Measurements from ENCODE around the gene WAC.

WAC gene

GRCh38 chr10:28566458-28567015 lies 33.6 kb downstream of the WAC start:
- no peaks in the 10 kb centered on the region for H3F3A ChIP-seq (ENCODE audit: insufficient read depth, low read length)
- peaks cover 9% of the 10 kb centered on the region for H4K20me1 ChIP-seq (ENCODE audit: insufficient read depth, low read length)

GRCh38 chr10:28569506-28570159 lies 36.7 kb downstream of the WAC start:
- H3K9me3 ChIP-seq (ENCODE audit: low read length): no peaks in the 10 kb centered on the region
- peaks cover 13% of the 10 kb centered on the region for H4K20me1 ChIP-seq (ENCODE audit: insufficient read depth, low read length)

More at GRCh38 chr10:28566458-28567015, 33.6 kb downstream of the WAC start:
- TF ChIP-seq, protein P1, sequence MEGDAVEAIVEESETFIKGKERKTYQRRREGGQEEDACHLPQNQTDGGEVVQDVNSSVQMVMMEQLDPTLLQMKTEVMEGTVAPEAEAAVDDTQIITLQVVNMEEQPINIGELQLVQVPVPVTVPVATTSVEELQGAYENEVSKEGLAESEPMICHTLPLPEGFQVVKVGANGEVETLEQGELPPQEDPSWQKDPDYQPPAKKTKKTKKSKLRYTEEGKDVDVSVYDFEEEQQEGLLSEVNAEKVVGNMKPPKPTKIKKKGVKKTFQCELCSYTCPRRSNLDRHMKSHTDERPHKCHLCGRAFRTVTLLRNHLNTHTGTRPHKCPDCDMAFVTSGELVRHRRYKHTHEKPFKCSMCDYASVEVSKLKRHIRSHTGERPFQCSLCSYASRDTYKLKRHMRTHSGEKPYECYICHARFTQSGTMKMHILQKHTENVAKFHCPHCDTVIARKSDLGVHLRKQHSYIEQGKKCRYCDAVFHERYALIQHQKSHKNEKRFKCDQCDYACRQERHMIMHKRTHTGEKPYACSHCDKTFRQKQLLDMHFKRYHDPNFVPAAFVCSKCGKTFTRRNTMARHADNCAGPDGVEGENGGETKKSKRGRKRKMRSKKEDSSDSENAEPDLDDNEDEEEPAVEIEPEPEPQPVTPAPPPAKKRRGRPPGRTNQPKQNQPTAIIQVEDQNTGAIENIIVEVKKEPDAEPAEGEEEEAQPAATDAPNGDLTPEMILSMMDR (IDR thresholded peaks at IDR 0.05; ENCODE audit: low read length): no peak
- TF ChIP-seq EZH2 (IDR thresholded peaks at IDR 0.05; ENCODE audit: borderline replicate concordance, low read length): no peak
- no peak overlapping the region for H3K9ac ChIP-seq (ENCODE audit: low read length)
- H3K27me3 ChIP-seq (ENCODE audit: insufficient read depth, low read length): no peaks in the 10 kb centered on the region
- H3K4me3 ChIP-seq (ENCODE audit: low read depth, low read length, poor library complexity, severe bottlenecking): no peak overlapping the region
- no peak overlapping the region for H3K27ac ChIP-seq (ENCODE audit: low read depth, low read length, poor library complexity, severe bottlenecking)
- no peak overlapping the region for H3K4me2 ChIP-seq (ENCODE audit: low read length)
- no peak overlapping the region for H2AFZ ChIP-seq (ENCODE audit: low read length)
- H3K9me2 ChIP-seq (ENCODE audit: low read depth, low read length): no peaks in the 10 kb centered on the region
- peaks cover 92% of the 10 kb centered on the region for H3K36me3 ChIP-seq (ENCODE audit: insufficient read depth, low read length)
- H3K79me2 ChIP-seq (ENCODE audit: insufficient read depth, low read length): peaks cover 97% of the 10 kb centered on the region
- H3K9me3 ChIP-seq (ENCODE audit: low read length): no peaks in the 10 kb centered on the region
- H3K4me1 ChIP-seq (ENCODE audit: insufficient read depth, low read length, severe bottlenecking): peaks cover 9% of the 10 kb centered on the region

GRCh38 chr10:28570598-28570997 lies 37.7 kb downstream of the WAC start:
- Histone ChIP-seq H3K36me3 (ENCODE audit: insufficient read depth, low read length) (peaks cover 81% of the 10 kb centered on the region), H4K20me1 (ENCODE audit: insufficient read depth, low read length) (peaks cover 9% of the 10 kb centered on the region), H2AFZ (ENCODE audit: low read length) (no peak overlapping the region), H3K27me3 (ENCODE audit: insufficient read depth, low read length) (no peaks in the 10 kb centered on the region), H3F3A (ENCODE audit: insufficient read depth, low read length) (no peaks in the 10 kb centered on the region), H3K9me2 (ENCODE audit: low read depth, low read length) (no peaks in the 10 kb centered on the region), H3K4me2 (ENCODE audit: low read length) (no peak overlapping the region), H3K9ac (ENCODE audit: low read length) (no peak overlapping the region), H3K4me3 (ENCODE audit: low read depth, low read length, poor library complexity, severe bottlenecking) (no peak overlapping the region), H3K79me2 (ENCODE audit: insufficient read depth, low read length) (peaks cover 99% of the 10 kb centered on the region), H3K4me1 (ENCODE audit: insufficient read depth, low read length, severe bottlenecking) (no peaks in the 10 kb centered on the region), H3K27ac (ENCODE audit: low read depth, low read length, poor library complexity, severe bottlenecking) (no peak overlapping the region), H3K9me3 (ENCODE audit: low read length) (no peaks in the 10 kb centered on the region)
- TF ChIP-seq EZH2 (IDR thresholded peaks at IDR 0.05; ENCODE audit: borderline replicate concordance, low read length): no peak
- TF ChIP-seq, protein P1 (IDR thresholded peaks at IDR 0.05; ENCODE audit: low read length): no peak

More at GRCh38 chr10:28569506-28570159, 36.7 kb downstream of the WAC start:
- Histone ChIP-seq H3K4me2 (ENCODE audit: low read length) (no peak overlapping the region), H3K36me3 (ENCODE audit: insufficient read depth, low read length) (peaks cover 81% of the 10 kb centered on the region), H3K27ac (ENCODE audit: low read depth, low read length, poor library complexity, severe bottlenecking) (no peak overlapping the region), H3K4me3 (ENCODE audit: low read depth, low read length, poor library complexity, severe bottlenecking) (no peak overlapping the region), H3F3A (ENCODE audit: insufficient read depth, low read length) (no peaks in the 10 kb centered on the region), H2AFZ (ENCODE audit: low read length) (no peak overlapping the region), H3K79me2 (ENCODE audit: insufficient read depth, low read length) (peaks cover 99% of the 10 kb centered on the region), H3K9ac (ENCODE audit: low read length) (no peak overlapping the region), H3K4me1 (ENCODE audit: insufficient read depth, low read length, severe bottlenecking) (peaks cover 3% of the 10 kb centered on the region), H3K27me3 (ENCODE audit: insufficient read depth, low read length) (no peaks in the 10 kb centered on the region), H3K9me2 (ENCODE audit: low read depth, low read length) (no peaks in the 10 kb centered on the region)
- TF ChIP-seq, protein P1 (IDR thresholded peaks at IDR 0.05; ENCODE audit: low read length): no peak
- no peak for TF ChIP-seq EZH2 (IDR thresholded peaks at IDR 0.05; ENCODE audit: borderline replicate concordance, low read length)
